Neuronal stem cell (in vitro differentiated cells): ENCODE results near the gene CCDC201.
A peak's percentile ranks its signal among the peaks of the same experiment; 100 is the strongest.

Source experiments
- DNase-seq: peaks from one replicate; pipeline ENCODE4 v3.0.0-alpha.2; 2013; ENCODE audit warnings: low spot score
- H2AFZ ChIP-seq: one replicate; pipeline ENCODE4 v1.6.1; 2013; ENCODE audit warnings: mild to moderate bottlenecking, low read length, inconsistent platforms
- H2AK5ac ChIP-seq: 2 replicates; pipeline ENCODE4 v1.6.1; 2013; ENCODE audit warnings: low read depth, mild to moderate bottlenecking, inconsistent platforms, low read length, moderate library complexity, mixed read lengths
- H2BK120ac ChIP-seq: 2 replicates; pipeline ENCODE4 v1.6.1; 2013; ENCODE audit warnings: low read depth, mild to moderate bottlenecking, inconsistent platforms, low read length, moderate library complexity, mixed read lengths
- H2BK12ac ChIP-seq: one replicate; pipeline ENCODE4 v1.6.1; 2013; ENCODE audit warnings: low read length, inconsistent platforms
- H2BK15ac ChIP-seq: 2 replicates; pipeline ENCODE4 v1.6.1; 2013; ENCODE audit warnings: mild to moderate bottlenecking, low read length, inconsistent platforms, mixed read lengths
- H2BK5ac ChIP-seq: one replicate; pipeline ENCODE4 v1.6.1; 2013; ENCODE audit warnings: inconsistent platforms, mild to moderate bottlenecking, low read length, moderate library complexity
- H3K14ac ChIP-seq: one replicate; pipeline ENCODE4 v1.6.1; 2013; ENCODE audit warnings: low read length, inconsistent platforms
- H3K18ac ChIP-seq: 2 replicates; pipeline ENCODE4 v1.6.1; 2013; ENCODE audit warnings: low read length, inconsistent platforms
- H3K23ac ChIP-seq: 2 replicates; pipeline ENCODE4 v1.6.1; 2013; ENCODE audit warnings: low read depth, mild to moderate bottlenecking, mixed read lengths, low read length, inconsistent platforms; ENCODE audit not compliant: poor library complexity
- H3K27ac ChIP-seq: replicated peaks from 3 replicates; pipeline ENCODE4 v1.5.1; 2013; ENCODE audit warnings: low read length, inconsistent platforms
- H3K27me3 ChIP-seq, 3 experiments: 2 replicates each; pipeline ENCODE4 v1.6.1; 2013; ENCODE audit warnings: low read length in 3 of 3, mild to moderate bottlenecking in 2 of 3, inconsistent platforms in 1 of 3, low read depth in 1 of 3, mixed read lengths in 1 of 3, moderate library complexity in 1 of 3; ENCODE audit not compliant: control insufficient read depth in 3 of 3, insufficient read depth in 3 of 3
- H3K36me3 ChIP-seq, 2 donors: replicated peaks in 1 of 2; 2 replicates each; pipeline ENCODE4 v1.6.1; 2013; ENCODE audit warnings: low read length in 2 of 2; ENCODE audit not compliant: control insufficient read depth in 2 of 2, insufficient read depth in 2 of 2
- H3K4ac ChIP-seq: 2 replicates; pipeline ENCODE4 v1.6.1; 2013; ENCODE audit warnings: inconsistent platforms, mild to moderate bottlenecking, low read length, moderate library complexity
- H3K4me1 ChIP-seq, 2 donors: 1 replicate in 1 of 2; 2 replicates in 1 of 2; pipeline ENCODE4 v1.6.1; 2013; ENCODE audit warnings: low read length in 2 of 2, low read depth in 1 of 2; ENCODE audit not compliant: control insufficient read depth in 2 of 2, insufficient read depth in 1 of 2
- H3K4me2 ChIP-seq: one replicate; pipeline ENCODE4 v1.6.1; 2013; ENCODE audit warnings: mild to moderate bottlenecking, low read length, inconsistent platforms; ENCODE audit not compliant: insufficient read depth, poor library complexity, severe bottlenecking
- H3K4me3 ChIP-seq, 2 donors: 2 replicates each; pipeline ENCODE4 v1.5.1; 2013; ENCODE audit warnings: low read length in 2 of 2, mild to moderate bottlenecking in 2 of 2, inconsistent platforms in 1 of 2, moderate library complexity in 1 of 2
- H3K79me1 ChIP-seq: one replicate; pipeline ENCODE4 v1.6.1; 2013; ENCODE audit warnings: low read depth, mild to moderate bottlenecking, inconsistent platforms, low read length, moderate library complexity
- H3K9ac ChIP-seq: one replicate; pipeline ENCODE4 v1.6.1; 2013; ENCODE audit warnings: mild to moderate bottlenecking, low read depth, low read length, inconsistent platforms; ENCODE audit not compliant: poor library complexity
- H3K9me3 ChIP-seq, 2 donors: replicated peaks in 1 of 2; 2 replicates each; pipeline versions ENCODE3 to v1.6.1; 2013; ENCODE audit warnings: low read length in 2 of 2, mild to moderate bottlenecking in 2 of 2, inconsistent platforms in 1 of 2, low read depth in 1 of 2, mixed read lengths in 1 of 2, moderate library complexity in 1 of 2; ENCODE audit not compliant: control insufficient read depth in 2 of 2, insufficient read depth in 1 of 2
- H4K8ac ChIP-seq: one replicate; pipeline ENCODE4 v1.6.1; 2013; ENCODE audit warnings: low read depth, mild to moderate bottlenecking, inconsistent platforms, low read length, moderate library complexity
- H4K91ac ChIP-seq: one replicate; pipeline ENCODE4 v1.6.1; 2013; ENCODE audit warnings: low read length, low read depth, mild to moderate bottlenecking, inconsistent platforms; ENCODE audit not compliant: poor library complexity
- WGBS, 2 donors: extraction: QIAGEN DNeasy Blood & Tissue Kit; methylation state at CpG; one replicate each; pipeline ENCODE4 v1.1.7; 2013; ENCODE audit warnings: missing lambda C conversion rate in 2 of 2, mixed read lengths in 1 of 2; ENCODE audit not compliant: insufficient read length in 2 of 2, insufficient replicate concordance in 1 of 2; ENCODE audit errors: extremely low coverage in 2 of 2; 5-methylcytosine and 5-hydroxymethylcytosine counted together

CCDC201 gene

GRCh38 chr7:45881759-45882464 lies 9.0 kb upstream of the CCDC201 start:
- Histone ChIP-seq H3K9ac (no peak overlapping the region), H3K18ac (no peak overlapping the region), H2BK15ac (no peak overlapping the region), H3K4me1 (no peaks in the 10 kb centered on the region), H3K27ac (no peak overlapping the region), H3K4ac (no peak overlapping the region), H2BK120ac (no peak overlapping the region), H3K14ac (no peak overlapping the region), H4K91ac (no peak overlapping the region), H3K36me3 (no peaks in the 10 kb centered on the region), H3K4me3 (no peak overlapping the region), H3K9me3 (peaks cover 0 to 6% of the 10 kb centered on the region in 2 donors), H2AFZ (no peak overlapping the region), H3K23ac (no peak overlapping the region), H3K79me1 (no peaks in the 10 kb centered on the region), H3K4me2 (no peak overlapping the region), H4K8ac (no peak overlapping the region), H2BK5ac (no peak overlapping the region), H2BK12ac (no peak overlapping the region), H3K27me3 (peaks cover 0 to 32% (median under 1%) of the 10 kb centered on the region in 3 experiments), H2AK5ac (no peak overlapping the region)
- no CpG with 5 or more reads among the region's 12 CpGs for WGBS, 2 donors
- DNase-seq, result no peak

- Histone ChIP-seq H3K4me1 (no peaks in the 10 kb centered on the region), H3K18ac (no peak overlapping the region), H2BK120ac (no peak overlapping the region), H3K4me2 (no peak overlapping the region), H3K27ac (no peak overlapping the region), H3K23ac (no peak overlapping the region), H2AFZ (no peak overlapping the region), H2BK15ac (no peak overlapping the region), H3K27me3 (peaks cover 0 to 26% (median 0%) of the 10 kb centered on the region in 3 experiments), H3K9ac (no peak overlapping the region), H4K8ac (no peak overlapping the region), H4K91ac (no peak overlapping the region), H3K4ac (no peak overlapping the region), H2BK12ac (no peak overlapping the region), H3K79me1 (no peaks in the 10 kb centered on the region), H3K4me3 (no peak overlapping the region), H2AK5ac (no peak overlapping the region), H3K36me3 (no peaks in the 10 kb centered on the region), H3K14ac (no peak overlapping the region), H2BK5ac (no peak overlapping the region), H3K9me3 (peaks cover 0 to 6% of the 10 kb centered on the region in 2 donors)
- no CpG with 5 or more reads among the region's 9 CpGs for WGBS, 2 donors
- no peak for DNase-seq
These were observed 8.4 kb upstream of the CCDC201 start for GRCh38 chr7:45881280-45881758.

- no peak overlapping the region for H2AK5ac ChIP-seq
- H3K4me1 ChIP-seq, result no peaks in the 10 kb centered on the region
- no peak overlapping the region for H4K8ac ChIP-seq
- peak overlapping the region in 1 of 2 donors; percentile 0 for H3K4me3 ChIP-seq
- DNase-seq, result no peak
- peak overlapping the region; percentile 3 for H3K23ac ChIP-seq
- H2BK15ac ChIP-seq, result no peak overlapping the region
- no peak overlapping the region for H3K4ac ChIP-seq
- peaks cover 0 to 19% (median 0%) of the 10 kb centered on the region in 3 experiments for H3K27me3 ChIP-seq
- no peaks in the 10 kb centered on the region for H3K79me1 ChIP-seq
- no peaks in the 10 kb centered on the region for H3K36me3 ChIP-seq
- H3K9ac ChIP-seq, result no peak overlapping the region
- no peak overlapping the region for H3K18ac ChIP-seq
- WGBS, 2 donors, result no CpG with 5 or more reads among the region's 7 CpGs
- H2BK5ac ChIP-seq, result no peak overlapping the region
- no peak overlapping the region for H3K27ac ChIP-seq
- H3K9me3 ChIP-seq, result peaks cover 0 to 6% of the 10 kb centered on the region in 2 donors
- H3K4me2 ChIP-seq, result no peak overlapping the region
- no peak overlapping the region for H2AFZ ChIP-seq
- no peak overlapping the region for H2BK12ac ChIP-seq
- H3K14ac ChIP-seq, result peak overlapping the region; percentile 59
- no peak overlapping the region for H4K91ac ChIP-seq
- H2BK120ac ChIP-seq, result no peak overlapping the region
These were observed 7.6 kb upstream of the CCDC201 start for GRCh38 chr7:45880433-45880860.

- H2BK12ac ChIP-seq, result no peak overlapping the region
- H2BK5ac ChIP-seq, result no peak overlapping the region
These were observed 5.7 kb upstream of the CCDC201 start for GRCh38 chr7:45878457-45879144.

More at GRCh38 chr7:45878457-45879144, 5.7 kb upstream of the CCDC201 start:
- Histone ChIP-seq H3K18ac (no peak overlapping the region), H3K36me3 (no peaks in the 10 kb centered on the region), H3K4me2 (no peak overlapping the region), H3K79me1 (no peaks in the 10 kb centered on the region), H3K27me3 (peaks cover 0 to 8% (median 0%) of the 10 kb centered on the region in 3 experiments), H2BK15ac (no peak overlapping the region), H3K4ac (no peak overlapping the region), H3K9me3 (peaks cover 0 to 6% of the 10 kb centered on the region in 2 donors), H2BK120ac (no peak overlapping the region), H4K8ac (no peak overlapping the region), H3K14ac (no peak overlapping the region), H3K27ac (no peak overlapping the region), H2AFZ (no peak overlapping the region), H3K9ac (no peak overlapping the region), H3K4me3 (no peak overlapping the region), H4K91ac (no peak overlapping the region), H3K4me1 (no peaks in the 10 kb centered on the region), H3K23ac (no peak overlapping the region), H2AK5ac (no peak overlapping the region)
- no CpG with 5 or more reads among the region's 3 CpGs for WGBS, 2 donors
- no peak for DNase-seq
